SK-N-SH treated with all-trans-retinoic acid at 6 μM for 48 hours (cell line): ENCODE measurements around the gene NET1.

Source experiments
- ESRRG ChIP-seq: fragments of 250-450 bp; sonication (Bioruptor Pico); IDR thresholded peaks from 2 replicates; pipeline ENCODE4 v1.6.1; 2021; ENCODE audit warnings: mild to moderate bottlenecking
- GLIS3 ChIP-seq: fragments of 250-450 bp; sonication (Bioruptor Pico); IDR thresholded peaks from 2 replicates; pipeline ENCODE4 v1.5.0; 2020; ENCODE audit warnings: mild to moderate bottlenecking, moderate library complexity
- OSR1 ChIP-seq: fragments of 250-450 bp; sonication (Bioruptor Pico); IDR thresholded peaks from 2 replicates; pipeline ENCODE4 v1.8.0; 2022; ENCODE audit warnings: moderate library complexity, mild to moderate bottlenecking, inconsistent platforms
- PATZ1 ChIP-seq: fragments of 250-450 bp; sonication (Bioruptor Pico); IDR thresholded peaks from 2 replicates; pipeline ENCODE4 v1.8.0; 2020; ENCODE audit warnings: mild to moderate bottlenecking, moderate library complexity, borderline replicate concordance
- PPARA ChIP-seq: fragments of 250-450 bp; sonication (Bioruptor Pico); IDR thresholded peaks from 2 replicates; pipeline ENCODE4 v1.5.0; 2020; ENCODE audit warnings: mild to moderate bottlenecking, borderline replicate concordance
- RARB ChIP-seq: fragments of 250-450 bp; sonication (Bioruptor Pico); IDR thresholded peaks from 2 replicates; pipeline ENCODE4 v1.8.0; 2021; ENCODE audit warnings: mild to moderate bottlenecking, moderate library complexity
- ZNF565 ChIP-seq: fragments of 450-650 bp; formaldehyde crosslinking; conservative IDR thresholded peaks from 2 replicates; pipeline ENCODE4 v1.5.0; 2020; ENCODE audit warnings: low read depth, mild to moderate bottlenecking, moderate library complexity
- ZNF70 ChIP-seq: fragments of 450-650 bp; formaldehyde crosslinking; IDR thresholded peaks from 2 replicates; pipeline ENCODE4 v1.5.0; 2020; ENCODE audit warnings: mild to moderate bottlenecking, moderate library complexity
- ZNF8 ChIP-seq: fragments of 450-650 bp; formaldehyde crosslinking; IDR thresholded peaks from 2 replicates; pipeline ENCODE4 v1.5.0; 2020; ENCODE audit warnings: mild to moderate bottlenecking, moderate library complexity

GRCh38 chr10:5485948-5486852 lies 73.8 kb downstream of the NET1 start:
- TF ChIP-seq GLIS3 (CRISPR knock-in tag): no peak
- no peak for TF ChIP-seq ZNF70 (CRISPR knock-in tag)
- TF ChIP-seq PPARA (CRISPR knock-in tag): no peak
- no peak for TF ChIP-seq ZNF8 (CRISPR knock-in tag)
- no peak for TF ChIP-seq ESRRG (CRISPR knock-in tag)
- TF ChIP-seq OSR1: no peak
- TF ChIP-seq RARB (CRISPR knock-in tag): no peak
- TF ChIP-seq PATZ1 (CRISPR knock-in tag): no peak
- TF ChIP-seq ZNF565 (CRISPR knock-in tag): no peak
